Measurements from ENCODE around the gene SLC16A1. TPM values are rescaled to one million over a fixed set of nuclear protein-coding genes. Genes with fewer than 3 reads are reported as not detected.

The SLC16A1 gene
- total RNA-seq, 4 donors from 2014 or later: 3.3 to 6.2 (median 5.5) TPM

- Histone ChIP-seq H3K27ac (no peak overlapping the region), H3K36me3 (no peaks in the 10 kb centered on the region), H3K4me3 (replicated peaks in 1 of 3) (no peak overlapping the region), H3K4me1 (no peaks in the 10 kb centered on the region), H3K27me3 (no peaks in the 10 kb centered on the region), H3K9me3 (no peaks in the 10 kb centered on the region)
- no peak for DNase-seq
- TF ChIP-seq, protein P1, sequence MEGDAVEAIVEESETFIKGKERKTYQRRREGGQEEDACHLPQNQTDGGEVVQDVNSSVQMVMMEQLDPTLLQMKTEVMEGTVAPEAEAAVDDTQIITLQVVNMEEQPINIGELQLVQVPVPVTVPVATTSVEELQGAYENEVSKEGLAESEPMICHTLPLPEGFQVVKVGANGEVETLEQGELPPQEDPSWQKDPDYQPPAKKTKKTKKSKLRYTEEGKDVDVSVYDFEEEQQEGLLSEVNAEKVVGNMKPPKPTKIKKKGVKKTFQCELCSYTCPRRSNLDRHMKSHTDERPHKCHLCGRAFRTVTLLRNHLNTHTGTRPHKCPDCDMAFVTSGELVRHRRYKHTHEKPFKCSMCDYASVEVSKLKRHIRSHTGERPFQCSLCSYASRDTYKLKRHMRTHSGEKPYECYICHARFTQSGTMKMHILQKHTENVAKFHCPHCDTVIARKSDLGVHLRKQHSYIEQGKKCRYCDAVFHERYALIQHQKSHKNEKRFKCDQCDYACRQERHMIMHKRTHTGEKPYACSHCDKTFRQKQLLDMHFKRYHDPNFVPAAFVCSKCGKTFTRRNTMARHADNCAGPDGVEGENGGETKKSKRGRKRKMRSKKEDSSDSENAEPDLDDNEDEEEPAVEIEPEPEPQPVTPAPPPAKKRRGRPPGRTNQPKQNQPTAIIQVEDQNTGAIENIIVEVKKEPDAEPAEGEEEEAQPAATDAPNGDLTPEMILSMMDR (IDR thresholded peaks at IDR 0.05): no peak
- intact Hi-C loops (cut with DNase I): no loop called here
Observed at GRCh38 chr1:112935461-112936111, 20.4 kb downstream of the SLC16A1 start.

GRCh38 chr1:112934577-112934976 is 21.4 kb downstream of the SLC16A1 start:
- WGBS, 2 donors: 70 to 74% methylated on average over 3 of the region's 3 CpGs
- Histone ChIP-seq H3K27me3 (no peaks in the 10 kb centered on the region), H3K36me3 (no peaks in the 10 kb centered on the region), H3K9me3 (no peaks in the 10 kb centered on the region), H3K27ac (no peak overlapping the region), H3K4me3 (replicated peaks in 1 of 3) (no peak overlapping the region), H3K4me1 (no peaks in the 10 kb centered on the region)
- DNase-seq: no peak
- intact Hi-C loops (cut with DNase I): no loop called here
- TF ChIP-seq, protein P1 (IDR thresholded peaks at IDR 0.05): no peak
- no peak for TF ChIP-seq POLR2A (IDR thresholded peaks at IDR 0.05)

DNA sequence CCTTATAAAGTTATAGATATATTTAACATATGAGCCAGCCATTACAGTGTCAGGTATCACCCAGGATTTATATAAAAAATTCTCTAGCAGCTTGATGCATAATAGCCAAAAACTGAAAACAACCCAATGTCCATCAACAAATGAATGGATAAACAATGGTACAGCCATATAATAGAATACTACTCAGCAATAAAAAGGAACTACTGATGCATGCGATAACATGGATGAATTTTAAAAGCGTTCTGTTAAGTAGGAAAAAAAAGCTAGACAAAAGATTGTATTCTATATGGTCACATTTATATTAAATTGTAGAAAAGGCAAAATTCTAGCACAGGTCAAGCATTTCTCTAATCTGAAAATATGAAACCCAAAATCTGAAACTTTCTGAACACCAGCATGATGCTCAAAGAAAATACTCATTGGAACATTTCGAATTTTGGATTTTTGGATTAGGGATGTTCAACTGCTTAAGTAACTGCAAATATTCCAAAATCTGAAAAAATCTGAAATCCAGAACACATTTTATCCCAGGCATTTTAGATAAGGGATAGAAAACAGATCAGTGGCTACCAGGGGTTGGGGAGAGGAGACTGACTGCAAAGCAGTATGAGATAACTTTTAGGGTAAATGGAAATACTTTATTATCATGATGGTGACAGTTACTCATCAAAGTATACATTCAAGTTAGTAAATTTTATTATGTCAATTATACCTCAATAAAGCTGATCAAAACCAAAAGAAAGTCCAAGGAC is 22.0 kb downstream of the SLC16A1 start:
- intact Hi-C loops (cut with DNase I): no loop called here
- Histone ChIP-seq H3K4me1 (no peaks in the 10 kb centered on the region), H3K9me3 (no peaks in the 10 kb centered on the region), H3K36me3 (no peaks in the 10 kb centered on the region), H3K27me3 (no peaks in the 10 kb centered on the region), H3K27ac (no peak overlapping the region), H3K4me3 (replicated peaks in 1 of 3) (no peak overlapping the region)
- WGBS, 2 donors: 96% methylated on average over 3 of the region's 3 CpGs
- no peak for DNase-seq
- TF ChIP-seq POLR2A (IDR thresholded peaks at IDR 0.05): no peak

DNA sequence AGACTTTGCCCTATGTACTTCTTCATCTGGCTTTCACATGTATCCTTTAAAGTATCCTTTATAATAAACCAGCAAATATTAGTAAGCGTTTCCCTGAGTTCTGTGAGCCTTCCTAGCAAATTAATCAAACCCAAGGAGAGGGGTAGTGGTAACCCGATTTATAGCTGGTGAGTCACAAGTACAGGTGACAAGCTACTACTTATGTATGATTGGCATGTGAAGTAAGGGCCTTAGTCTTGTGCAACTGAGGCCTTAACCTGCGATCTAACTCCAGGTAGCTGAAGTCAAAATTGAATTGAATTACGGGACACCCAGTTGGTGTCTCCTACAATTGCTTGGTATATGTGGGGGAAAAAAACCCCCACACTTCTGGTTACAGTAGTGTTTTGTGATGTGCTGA is 26.0 kb downstream of the SLC16A1 start:
- no peaks in the 10 kb centered on the region for H3K4me1 ChIP-seq
- 92 to 94% methylated on average over 4 of the region's 4 CpGs for WGBS, 2 donors
- H3K36me3 ChIP-seq: no peaks in the 10 kb centered on the region
- no peaks in the 10 kb centered on the region for H3K9me3 ChIP-seq
- DNase-seq: no peak
- no peak for TF ChIP-seq POLR2A (IDR thresholded peaks at IDR 0.05)
- TF ChIP-seq, protein P1 (IDR thresholded peaks at IDR 0.05): no peak
- no peaks in the 10 kb centered on the region for H3K27me3 ChIP-seq
- no peak overlapping the region for H3K4me3 ChIP-seq (replicated peaks in 1 of 3)
- H3K27ac ChIP-seq: no peak overlapping the region
- intact Hi-C loops (cut with DNase I): no loop called here

GRCh38 chr1:112927462-112927990 is 28.5 kb downstream of the SLC16A1 start:
- Histone ChIP-seq H3K4me3 (replicated peaks in 1 of 3) (no peak overlapping the region), H3K4me1 (no peaks in the 10 kb centered on the region), H3K9me3 (no peaks in the 10 kb centered on the region), H3K27ac (no peak overlapping the region), H3K27me3 (no peaks in the 10 kb centered on the region), H3K36me3 (no peaks in the 10 kb centered on the region)
- no peak for DNase-seq
- TF ChIP-seq, protein P1 (IDR thresholded peaks at IDR 0.05): no peak
- no peak for TF ChIP-seq POLR2A (IDR thresholded peaks at IDR 0.05)
- 89 to 91% methylated on average over 2 of the region's 2 CpGs for WGBS, 2 donors
- intact Hi-C loops (cut with DNase I): no loop called here

All from thyroid gland (tissue), 4 donors.